Limb (tissue), 2 donors: ENCODE results near the gene LINGO3.

Experiments
- DNase-seq, 2 donors: peaks; one replicate each; pipeline ENCODE4 v3.0.0-alpha.2; 2016; ENCODE audit errors: extremely low spot score in 2 of 2

The LINGO3 gene

DNA sequence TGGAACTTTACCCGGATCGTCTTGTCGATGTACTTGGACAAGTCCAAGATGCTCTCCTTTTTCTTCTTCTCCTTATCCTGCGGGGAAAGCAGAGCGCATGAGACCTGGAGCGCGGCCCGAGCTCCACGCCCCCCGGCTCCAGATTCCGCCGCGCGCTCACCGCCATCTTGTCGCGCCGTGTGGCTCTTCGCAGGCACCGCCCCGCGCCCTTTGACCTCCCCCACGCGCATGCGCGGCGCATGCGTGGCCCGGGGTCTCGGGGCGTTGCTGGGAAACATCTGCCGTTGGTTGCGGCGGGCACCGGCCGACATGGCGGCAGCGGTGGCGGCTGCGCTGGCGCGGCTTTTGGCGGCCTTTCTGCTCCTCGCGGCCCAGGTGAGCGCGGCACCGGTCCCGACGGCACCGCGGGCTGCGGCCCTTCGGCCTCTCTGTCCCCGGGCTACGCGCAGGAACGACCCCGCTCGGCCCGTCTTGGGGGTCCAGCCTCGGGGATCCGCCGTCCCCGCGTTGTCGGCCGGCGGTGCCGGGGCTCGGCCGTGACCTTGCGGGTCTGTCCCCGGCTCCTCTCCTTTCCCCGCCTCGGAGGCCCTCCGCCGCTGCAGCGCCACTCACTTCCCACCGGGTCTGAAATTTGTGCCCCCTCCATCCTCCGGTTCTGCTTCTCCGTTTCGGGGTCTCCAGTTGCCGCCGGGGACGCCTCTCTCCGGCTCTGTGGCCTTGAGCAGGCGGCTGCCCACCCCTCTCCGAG lies 20.6 kb upstream of the LINGO3 start, which contains the start of the genes LSM7 and SPPL2B:
Gene LSM7 (minus strand): TSS at position 186 of the 748 bp plus-strand sequence. CDS start 20 bp downstream, at position 166.
Gene SPPL2B (plus strand): TSS at position 284 of the 748 bp plus-strand sequence. CDS start 26 bp downstream, at position 310.
- DNase-seq = peak; percentile 91 to 95

DNA sequence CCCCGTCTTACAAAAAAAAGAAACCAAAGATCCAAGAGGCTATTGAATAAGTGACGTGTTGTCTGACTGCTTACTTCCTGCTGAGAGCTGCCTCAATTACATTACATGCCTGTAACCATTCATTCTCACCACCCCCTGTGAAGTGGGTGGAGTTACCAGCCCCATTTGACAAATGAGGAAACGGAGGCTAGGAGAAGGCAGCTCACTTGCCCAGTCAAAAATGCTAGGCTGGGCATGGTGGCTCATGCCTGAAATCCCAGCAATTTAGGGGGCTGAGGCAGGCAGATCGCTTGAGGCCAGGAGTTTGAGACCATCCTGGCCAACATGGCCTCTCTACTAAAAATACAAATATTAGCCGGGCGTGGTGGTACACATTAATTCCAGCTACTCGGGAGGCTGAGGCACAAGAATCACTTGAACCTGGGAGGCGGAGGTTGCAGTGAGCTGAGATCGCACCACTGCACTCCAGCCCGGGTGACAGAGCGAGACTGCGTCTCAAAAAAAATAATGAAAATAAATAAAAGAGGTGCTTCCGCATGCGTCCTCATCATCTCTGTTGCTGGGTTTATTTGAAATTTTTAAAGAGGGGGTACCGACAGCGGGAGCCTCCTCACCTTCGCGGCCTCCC lies 19.9 kb upstream of the LINGO3 start:
- DNase-seq = no peak

DNA sequence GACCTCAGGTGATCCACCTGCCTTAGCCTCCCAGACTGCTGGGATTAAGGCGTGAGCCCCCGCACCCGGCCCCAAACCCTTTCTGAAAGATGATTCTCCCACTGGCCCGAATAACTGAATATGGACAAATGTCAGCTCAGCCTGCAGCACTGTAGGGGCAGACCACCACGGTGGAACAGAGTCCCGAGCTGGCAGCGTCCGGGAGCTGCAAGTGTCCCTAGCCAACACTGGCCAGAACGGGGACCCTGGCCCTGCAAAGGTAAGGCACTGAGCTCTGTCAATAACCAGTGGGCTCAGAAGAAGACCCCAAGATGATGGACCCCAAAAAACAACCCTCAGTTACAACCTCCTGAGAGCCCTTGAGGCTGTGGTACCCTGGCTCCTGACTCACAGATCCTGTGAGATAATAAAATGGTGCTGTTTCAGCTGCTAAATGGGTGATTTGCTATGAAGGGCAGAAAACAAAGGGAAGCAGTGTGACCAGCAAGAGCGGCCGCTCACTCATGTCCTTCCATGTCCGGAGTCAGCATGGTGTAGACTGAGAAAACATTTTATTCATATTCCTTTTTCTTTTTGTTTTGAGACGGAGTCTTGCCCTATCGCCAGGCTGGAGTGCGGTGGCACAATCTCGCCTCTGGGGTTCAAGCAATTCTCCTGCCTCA lies 18.9 kb upstream of the LINGO3 start:
- DNase-seq = no peak

- DNase-seq = no peak
Measured at GRCh38 chr19:2325281-2326046, 17.5 kb upstream of the LINGO3 start.

DNA sequence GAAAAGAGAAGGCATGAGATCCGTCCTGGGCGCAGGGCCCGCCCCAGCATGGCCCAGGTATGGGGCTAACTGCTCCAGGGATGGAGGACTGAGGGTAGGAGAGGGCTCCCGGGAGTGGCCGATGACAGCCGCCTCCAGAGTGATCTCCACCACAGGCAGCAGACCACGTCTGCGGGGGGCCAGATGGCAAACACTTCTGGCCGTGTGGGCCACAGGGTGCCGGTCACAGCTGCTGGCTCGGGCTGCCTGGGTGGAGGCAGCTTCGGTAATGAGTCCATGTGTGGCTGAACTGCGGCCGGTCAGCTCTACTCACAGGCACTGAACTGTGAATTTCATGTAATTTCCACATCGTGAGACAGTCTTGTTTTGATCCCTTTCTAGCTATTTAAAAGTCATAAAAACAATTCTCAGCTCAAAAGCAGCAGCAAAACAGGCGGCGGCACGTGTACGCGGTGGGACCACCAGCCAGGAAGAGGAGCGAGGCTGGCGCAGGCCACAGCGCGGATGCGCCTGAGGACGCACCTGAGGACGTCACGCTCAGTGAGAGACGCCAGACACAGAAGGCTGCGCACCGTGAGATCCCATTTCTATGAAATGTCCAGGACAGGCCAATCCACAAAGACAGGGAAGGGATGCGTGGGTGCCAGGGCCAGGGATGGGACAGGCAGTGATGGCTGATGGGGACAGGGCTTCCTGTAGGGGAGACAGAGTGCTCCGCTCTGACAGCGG lies 16.4 kb upstream of the LINGO3 start:
- DNase-seq = no peak

- no peak for DNase-seq
Measured at GRCh38 chr19:2323707-2324106, 15.8 kb upstream of the LINGO3 start.

GRCh38 chr19:2321565-2322283 lies 13.8 kb upstream of the LINGO3 start:
- no peak for DNase-seq

- DNase-seq = no peak
Measured at GRCh38 chr19:2320939-2321338, 13.0 kb upstream of the LINGO3 start.

DNA sequence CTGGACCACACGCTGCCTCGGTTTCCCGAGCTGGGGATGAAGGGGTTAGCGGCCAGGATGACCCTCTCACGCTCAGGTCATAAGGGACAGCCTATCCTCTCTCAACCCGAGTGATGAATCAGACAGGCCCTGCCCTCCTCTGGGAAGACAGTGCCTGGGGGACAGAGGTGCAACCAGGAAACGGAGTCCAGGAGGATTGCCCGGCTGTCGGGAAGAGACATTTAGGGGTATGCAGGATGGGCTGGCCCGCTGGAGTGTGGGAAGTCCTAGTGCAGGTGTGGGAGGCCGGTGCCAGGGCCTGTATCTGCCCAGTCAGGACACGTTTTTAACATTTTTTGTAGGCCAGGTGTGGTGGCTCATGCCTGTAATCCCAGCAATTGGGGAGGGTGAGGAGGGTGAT lies 12.1 kb upstream of the LINGO3 start:
- DNase-seq = no peak

DNA sequence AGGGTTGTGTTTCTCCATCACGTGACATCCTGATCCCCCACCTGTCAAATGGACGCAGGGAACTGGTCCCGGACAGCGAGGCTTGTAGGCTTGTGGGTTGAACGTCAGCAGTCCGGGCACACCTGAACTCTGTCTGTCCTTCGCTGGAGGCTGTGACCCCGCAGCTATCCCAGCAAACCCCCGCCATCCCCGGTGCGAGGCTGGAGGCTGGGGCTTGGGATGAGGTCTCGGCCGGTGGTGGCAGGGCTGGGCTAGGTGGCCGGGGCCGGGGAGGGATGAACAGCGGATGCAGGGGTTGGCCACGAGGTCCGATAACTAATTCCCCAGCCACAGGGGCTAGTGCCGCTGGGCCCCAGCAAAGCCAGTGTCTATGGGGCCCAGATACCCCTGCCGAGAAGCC lies 11.6 kb upstream of the LINGO3 start:
- no peak for DNase-seq

- DNase-seq = no peak
Measured at GRCh38 chr19:2318923-2319322, 11.0 kb upstream of the LINGO3 start.

GRCh38 chr19:2317756-2318155 lies 9.8 kb upstream of the LINGO3 start:
- no peak for DNase-seq

- DNase-seq = no peak
Measured at GRCh38 chr19:2317300-2317699, 9.3 kb upstream of the LINGO3 start.

GRCh38 chr19:2315818-2316353 lies 7.9 kb upstream of the LINGO3 start:
- peak in 1 of 2 donors; percentile 70 for DNase-seq

- no peak for DNase-seq
Measured at GRCh38 chr19:2315121-2315817, 7.3 kb upstream of the LINGO3 start.

DNA sequence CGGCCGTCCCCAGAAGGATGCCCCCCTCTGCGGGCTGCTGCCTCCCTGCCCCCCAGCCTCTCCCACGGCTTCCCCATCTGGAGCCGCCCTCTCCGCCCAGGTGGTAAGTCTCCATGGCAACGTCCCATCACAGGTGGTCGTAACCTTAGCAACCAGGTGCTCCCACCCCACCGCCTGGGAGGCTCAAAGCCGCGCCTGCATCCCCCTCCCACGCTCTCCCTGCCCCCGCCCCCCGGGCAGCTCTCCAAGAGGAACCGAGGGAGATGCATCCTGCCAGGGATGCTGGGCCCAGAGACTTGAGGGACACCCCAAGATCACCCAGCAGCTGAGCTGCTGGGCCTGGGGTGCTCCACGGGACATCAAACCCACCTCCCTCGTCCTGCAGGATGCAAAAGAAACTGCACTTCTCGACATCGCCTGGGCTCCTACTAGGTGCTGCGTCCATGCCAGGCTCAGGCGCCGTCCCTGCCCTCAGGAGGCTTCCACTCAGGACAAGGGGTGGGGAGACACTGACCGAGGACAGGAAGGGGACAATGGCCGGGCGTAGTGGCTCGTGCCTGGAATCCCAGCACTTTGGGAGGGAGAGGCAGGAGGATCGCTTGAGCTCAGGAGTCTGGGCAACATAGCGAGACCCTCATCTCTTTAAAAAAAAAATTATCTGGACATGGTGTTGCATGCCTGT lies 5.0 kb upstream of the LINGO3 start:
- DNase-seq = no peak

- DNase-seq = no peak
Measured at GRCh38 chr19:2311093-2311492, 3.1 kb upstream of the LINGO3 start.

GRCh38 chr19:2309734-2310362 lies 1.9 kb upstream of the LINGO3 start:
- DNase-seq = peak in 1 of 2 donors; percentile 64
